Cardiac muscle cell (in vitro differentiated cells and primary cell): ENCODE data around the gene TXK. TPM values are rescaled to one million over a fixed set of nuclear protein-coding genes. Genes with fewer than 3 reads are reported as not detected.

ENCODE experiments used
- DNase-seq, 2 donors: peaks; one replicate each; pipeline versions ENCODE4 v3.0.0 to v3.0.0-alpha.2; 2010 to 2017; ENCODE audit warnings: low read depth in 1 of 2, low spot score in 1 of 2
- H3K27ac ChIP-seq: fragments of 200-600 bp; sonication (generic); 2 replicates; pipeline ENCODE4 v1.5.1; 2016
- H3K27me3 ChIP-seq: fragments of 200-600 bp; sonication (generic); 2 replicates; pipeline ENCODE4 v1.6.0; 2016; ENCODE audit warnings: control low read depth
- H3K36me3 ChIP-seq: fragments of 200-600 bp; sonication (generic); 2 replicates; pipeline ENCODE4 v1.5.1; 2016; ENCODE audit warnings: control low read depth
- H3K4me1 ChIP-seq: fragments of 200-600 bp; sonication (generic); 2 replicates; pipeline ENCODE4 v1.8.1; 2017; ENCODE audit warnings: low read depth, mild to moderate bottlenecking, mixed run types
- H3K4me3 ChIP-seq: fragments of 200-600 bp; sonication (generic); 2 replicates; pipeline ENCODE4 v1.5.1; 2016; ENCODE audit warnings: mild to moderate bottlenecking
- H3K9me3 ChIP-seq: fragments of 200-600 bp; sonication (generic); 2 replicates; pipeline ENCODE4 v1.5.1; 2017; ENCODE audit warnings: low read depth, mild to moderate bottlenecking, control low read depth
- polyA plus RNA-seq: library from polyadenylated mRNA; unstranded; fragments of >200 nt; fragmentation: Nextera tagmentation; extraction: Ambion mirVana; gene quantifications from 2 replicates; pipeline ENCODE4 v1.2.1, GENCODE V29; 2016
- total RNA-seq: library from RNA; depleted of rRNA; stranded (reverse); fragments of >200 nt; gene quantifications from 2 replicates; pipeline ENCODE4 v1.2.3, GENCODE V29; 2016
- TF ChIP-seq, protein P1 (sequence below): IDR thresholded peaks from 2 replicates; pipeline ENCODE4 v1.5.1; 2012; ENCODE audit warnings: low read depth, mild to moderate bottlenecking, low read length

The TXK gene
- total and polyA plus RNA-seq, 2 experiments from 2014 or later = 0.83 to 0.93 TPM

DNA sequence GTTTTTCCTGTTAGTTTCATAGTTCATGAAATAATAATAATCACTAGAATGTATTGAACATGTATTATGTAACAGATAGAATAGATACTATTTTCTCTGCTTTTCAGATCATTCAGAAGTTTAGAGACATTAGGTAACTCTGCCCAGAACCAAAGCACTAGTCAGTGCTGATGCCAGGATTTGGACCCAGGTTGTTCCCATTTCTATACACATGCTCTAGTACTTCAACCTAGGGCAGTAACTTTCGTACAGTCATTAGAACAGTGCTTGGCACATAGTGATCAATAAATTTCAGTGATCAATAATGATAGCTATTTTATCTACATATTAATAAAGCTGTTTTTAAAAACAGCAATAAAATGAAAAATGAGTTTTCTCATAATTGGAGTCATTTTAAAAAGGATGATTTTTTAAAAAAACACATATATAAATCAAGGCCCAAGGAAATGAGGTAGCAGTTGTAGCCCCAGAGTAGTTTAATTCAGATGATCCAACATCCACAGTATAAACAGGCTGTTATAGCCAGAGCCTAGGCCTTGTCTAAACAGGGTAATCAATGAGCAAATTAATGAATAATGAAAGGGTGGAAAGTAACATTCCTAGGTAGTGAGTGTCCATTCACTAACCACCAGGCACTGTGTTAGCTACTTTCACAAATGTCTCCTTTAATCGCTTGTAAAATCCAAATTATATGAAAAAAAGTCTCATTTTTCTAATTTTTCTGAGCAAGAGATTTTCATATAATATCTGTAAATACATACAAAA is 25.6 kb downstream of the TXK start:
- Histone ChIP-seq H3K27me3 (no peaks in the 10 kb centered on the region), H3K27ac (no peak overlapping the region), H3K4me3 (no peak overlapping the region), H3K4me1 (no peaks in the 10 kb centered on the region), H3K9me3 (no peaks in the 10 kb centered on the region), H3K36me3 (no peaks in the 10 kb centered on the region)
- TF ChIP-seq, protein P1, sequence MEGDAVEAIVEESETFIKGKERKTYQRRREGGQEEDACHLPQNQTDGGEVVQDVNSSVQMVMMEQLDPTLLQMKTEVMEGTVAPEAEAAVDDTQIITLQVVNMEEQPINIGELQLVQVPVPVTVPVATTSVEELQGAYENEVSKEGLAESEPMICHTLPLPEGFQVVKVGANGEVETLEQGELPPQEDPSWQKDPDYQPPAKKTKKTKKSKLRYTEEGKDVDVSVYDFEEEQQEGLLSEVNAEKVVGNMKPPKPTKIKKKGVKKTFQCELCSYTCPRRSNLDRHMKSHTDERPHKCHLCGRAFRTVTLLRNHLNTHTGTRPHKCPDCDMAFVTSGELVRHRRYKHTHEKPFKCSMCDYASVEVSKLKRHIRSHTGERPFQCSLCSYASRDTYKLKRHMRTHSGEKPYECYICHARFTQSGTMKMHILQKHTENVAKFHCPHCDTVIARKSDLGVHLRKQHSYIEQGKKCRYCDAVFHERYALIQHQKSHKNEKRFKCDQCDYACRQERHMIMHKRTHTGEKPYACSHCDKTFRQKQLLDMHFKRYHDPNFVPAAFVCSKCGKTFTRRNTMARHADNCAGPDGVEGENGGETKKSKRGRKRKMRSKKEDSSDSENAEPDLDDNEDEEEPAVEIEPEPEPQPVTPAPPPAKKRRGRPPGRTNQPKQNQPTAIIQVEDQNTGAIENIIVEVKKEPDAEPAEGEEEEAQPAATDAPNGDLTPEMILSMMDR = no peak
- DNase-seq = no peak

DNA sequence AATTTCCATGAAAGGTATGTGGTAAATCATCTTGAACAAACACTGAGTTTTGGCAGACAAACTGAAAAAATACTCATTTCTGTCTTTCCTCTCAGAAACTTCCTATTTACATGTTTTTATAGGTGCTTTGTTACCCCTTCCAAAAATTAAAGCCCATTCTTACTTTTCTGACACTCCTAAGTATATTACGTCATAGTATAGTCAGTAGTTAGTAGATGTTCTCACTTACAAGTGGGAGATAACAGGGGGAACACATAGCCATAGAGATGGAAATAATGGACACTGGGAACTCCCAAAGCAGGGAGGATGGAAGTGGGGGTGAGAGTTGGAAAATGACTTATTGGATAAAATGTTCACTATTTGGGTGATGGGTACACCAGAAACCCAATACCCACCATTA is 28.8 kb downstream of the TXK start:
- DNase-seq = no peak
- no peak overlapping the region for H3K4me3 ChIP-seq
- no peaks in the 10 kb centered on the region for H3K27me3 ChIP-seq
- H3K9me3 ChIP-seq = no peaks in the 10 kb centered on the region
- H3K4me1 ChIP-seq = no peaks in the 10 kb centered on the region
- no peak overlapping the region for H3K27ac ChIP-seq
- H3K36me3 ChIP-seq = no peaks in the 10 kb centered on the region
- TF ChIP-seq, protein P1 = no peak

DNA sequence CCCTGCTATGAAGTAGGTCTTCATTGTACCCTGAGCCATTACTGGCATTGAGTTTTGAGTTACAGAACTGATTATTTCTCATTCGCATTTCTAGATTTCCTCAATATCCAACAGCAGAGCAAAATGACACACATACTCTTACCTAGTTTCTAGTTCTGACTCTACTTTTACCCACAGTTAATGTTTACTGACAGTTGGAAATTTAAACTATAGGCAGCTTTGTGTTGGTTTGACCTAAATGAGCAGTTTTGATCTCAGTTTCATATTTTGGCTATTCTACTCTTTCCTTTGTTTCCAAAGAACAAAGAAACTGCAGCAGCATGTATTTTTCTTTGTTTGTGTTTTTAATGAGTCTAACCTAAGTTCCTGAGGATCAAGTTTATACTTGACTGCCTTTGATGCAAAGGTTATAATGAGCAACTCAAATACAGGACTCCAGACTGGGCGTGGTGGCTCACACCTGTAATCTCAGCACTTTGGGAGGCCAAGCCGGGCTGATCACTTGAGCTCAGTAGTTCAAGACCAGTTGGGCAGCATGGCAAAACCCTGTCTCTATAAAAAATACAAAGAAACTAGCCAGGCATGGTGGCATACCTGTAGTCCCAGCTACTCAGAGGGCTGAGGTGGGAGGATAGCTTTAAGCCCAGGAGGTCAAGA is 30.4 kb downstream of the TXK start:
- Histone ChIP-seq H3K4me1 (no peaks in the 10 kb centered on the region), H3K4me3 (no peak overlapping the region), H3K27ac (no peak overlapping the region), H3K9me3 (no peaks in the 10 kb centered on the region), H3K36me3 (no peaks in the 10 kb centered on the region), H3K27me3 (no peaks in the 10 kb centered on the region)
- TF ChIP-seq, protein P1 = no peak
- DNase-seq = no peak

DNA sequence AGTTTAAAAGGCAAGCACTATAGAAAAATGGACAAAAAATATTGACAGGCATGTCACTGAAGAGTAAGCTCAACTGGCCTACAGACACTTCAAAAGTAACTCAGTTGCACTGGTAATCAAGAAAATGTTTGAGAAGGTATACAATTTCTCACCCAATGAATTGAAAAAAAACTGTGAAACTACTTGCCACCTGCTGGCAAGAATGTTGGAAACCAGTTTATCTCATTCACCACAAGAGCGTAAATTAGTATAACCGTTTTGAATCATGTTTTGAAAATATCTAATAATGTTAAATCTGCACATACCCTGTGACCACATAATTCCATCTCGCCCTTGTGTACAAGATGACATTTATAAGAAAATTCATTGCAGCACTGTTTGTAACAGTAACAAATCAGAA is 31.7 kb downstream of the TXK start:
- H3K9me3 ChIP-seq = no peaks in the 10 kb centered on the region
- H3K27ac ChIP-seq = no peak overlapping the region
- no peaks in the 10 kb centered on the region for H3K4me1 ChIP-seq
- H3K4me3 ChIP-seq = no peak overlapping the region
- H3K36me3 ChIP-seq = no peaks in the 10 kb centered on the region
- DNase-seq = no peak
- H3K27me3 ChIP-seq = no peaks in the 10 kb centered on the region
- TF ChIP-seq, protein P1 = peak; percentile 5

DNA sequence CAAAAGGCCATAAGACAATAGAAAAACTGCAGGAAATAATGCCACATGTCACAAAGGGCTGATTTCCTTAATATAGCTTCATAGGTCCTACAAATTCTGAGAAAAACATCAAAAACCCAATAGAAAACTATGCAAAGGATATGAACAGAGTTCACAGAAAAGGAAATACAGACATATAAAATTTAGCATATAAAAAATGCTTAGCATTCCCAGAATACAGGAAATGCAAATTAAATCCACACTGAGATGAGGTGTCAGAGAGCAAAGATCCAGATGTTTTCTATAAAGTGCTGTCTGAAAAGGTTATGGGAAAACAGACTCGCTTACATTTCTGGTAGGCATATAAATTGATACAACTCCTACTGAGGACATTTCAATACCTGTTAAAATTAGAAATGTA is 33.8 kb downstream of the TXK start:
- Histone ChIP-seq H3K4me3 (no peak overlapping the region), H3K27me3 (no peaks in the 10 kb centered on the region), H3K27ac (no peak overlapping the region), H3K4me1 (no peaks in the 10 kb centered on the region), H3K36me3 (no peaks in the 10 kb centered on the region), H3K9me3 (no peaks in the 10 kb centered on the region)
- DNase-seq = no peak
- TF ChIP-seq, protein P1 = no peak
